ENCODE measurements around the gene RBMS1.
"Not testable (repeated sequence)": the region's sequence is repeated elsewhere in the genome, so short reads cannot be mapped to it uniquely, and the experiment has no call there.

The RBMS1 gene

GRCh38 chr2:160448821-160449220 lies 44.8 kb downstream of the RBMS1 start:
- H3K9ac ChIP-seq (ENCODE audit: low read depth, low read length); H3K27me3 ChIP-seq (ENCODE audit: control insufficient read depth, insufficient read depth, low read length); H3K9me3 ChIP-seq (ENCODE audit: control insufficient read depth, insufficient read depth, low read length); H3K4me1 ChIP-seq (ENCODE audit: control insufficient read depth, insufficient read depth, low read length); H3K36me3 ChIP-seq (ENCODE audit: control insufficient read depth, insufficient read depth, low read length); H3K4me3 ChIP-seq (ENCODE audit: low read depth, low read length): not testable (repeated sequence)

GRCh38 chr2:160445673-160446072 lies 47.9 kb downstream of the RBMS1 start:
- H3K9ac ChIP-seq (ENCODE audit: low read depth, low read length), result no peak overlapping the region
- H3K4me1 ChIP-seq (ENCODE audit: control insufficient read depth, insufficient read depth, low read length), result no peaks in the 10 kb centered on the region
- no peak overlapping the region for H3K4me3 ChIP-seq (ENCODE audit: low read depth, low read length)
- no peaks in the 10 kb centered on the region for H3K9me3 ChIP-seq (ENCODE audit: control insufficient read depth, insufficient read depth, low read length)
- H3K27me3 ChIP-seq (ENCODE audit: control insufficient read depth, insufficient read depth, low read length), result no peaks in the 10 kb centered on the region
- H3K36me3 ChIP-seq (ENCODE audit: control insufficient read depth, insufficient read depth, low read length), result no peaks in the 10 kb centered on the region

DNA sequence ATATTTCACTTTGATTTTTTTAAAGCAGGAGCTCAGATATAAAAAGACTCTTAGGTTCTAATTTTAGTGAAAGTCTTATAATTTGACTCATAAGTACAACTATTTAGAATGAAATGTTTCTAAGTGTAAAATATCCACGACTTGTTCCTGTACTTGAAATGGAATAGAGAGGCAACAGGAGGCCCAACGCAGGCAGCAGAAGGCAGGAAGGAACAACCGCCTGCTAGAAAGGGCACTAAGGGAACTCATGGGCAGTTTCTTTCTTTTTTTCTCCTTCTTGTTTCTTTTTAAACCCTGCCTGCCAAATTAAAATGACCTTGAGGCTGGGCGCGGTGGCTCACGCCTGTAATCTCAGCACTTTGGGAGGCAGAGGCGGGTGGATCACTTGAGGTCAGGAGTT lies 51.0 kb downstream of the RBMS1 start:
- no peaks in the 10 kb centered on the region for H3K36me3 ChIP-seq (ENCODE audit: control insufficient read depth, insufficient read depth, low read length)
- no peak overlapping the region for H3K9ac ChIP-seq (ENCODE audit: low read depth, low read length)
- no peaks in the 10 kb centered on the region for H3K4me1 ChIP-seq (ENCODE audit: control insufficient read depth, insufficient read depth, low read length)
- peaks cover 5% of the 10 kb centered on the region for H3K9me3 ChIP-seq (ENCODE audit: control insufficient read depth, insufficient read depth, low read length)
- H3K4me3 ChIP-seq (ENCODE audit: low read depth, low read length), result no peak overlapping the region
- no peaks in the 10 kb centered on the region for H3K27me3 ChIP-seq (ENCODE audit: control insufficient read depth, insufficient read depth, low read length)

DNA sequence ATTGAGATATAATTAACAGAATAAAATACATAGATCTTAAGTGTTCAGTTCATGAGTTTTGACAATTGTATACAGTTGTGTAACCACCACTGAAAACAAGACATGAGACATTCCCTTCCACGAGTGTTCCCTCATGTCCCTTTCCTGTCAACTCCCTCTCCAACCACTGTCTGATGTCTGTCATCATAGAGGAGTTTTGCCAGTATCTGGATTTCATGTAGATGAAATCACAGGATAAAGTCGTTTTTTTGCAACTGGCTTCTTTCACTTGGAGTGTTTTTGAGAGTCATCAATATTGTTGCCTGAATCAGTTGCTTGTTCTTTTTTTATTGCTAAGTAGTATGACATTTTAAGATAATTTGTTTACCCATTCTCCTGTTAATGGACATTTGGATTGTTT lies 52.7 kb downstream of the RBMS1 start:
- Histone ChIP-seq H3K9me3 (ENCODE audit: control insufficient read depth, insufficient read depth, low read length) (peaks cover 5% of the 10 kb centered on the region), H3K36me3 (ENCODE audit: control insufficient read depth, insufficient read depth, low read length) (no peaks in the 10 kb centered on the region), H3K4me1 (ENCODE audit: control insufficient read depth, insufficient read depth, low read length) (no peaks in the 10 kb centered on the region), H3K4me3 (ENCODE audit: low read depth, low read length) (no peak overlapping the region), H3K27me3 (ENCODE audit: control insufficient read depth, insufficient read depth, low read length) (no peaks in the 10 kb centered on the region), H3K9ac (ENCODE audit: low read depth, low read length) (no peak overlapping the region)

DNA sequence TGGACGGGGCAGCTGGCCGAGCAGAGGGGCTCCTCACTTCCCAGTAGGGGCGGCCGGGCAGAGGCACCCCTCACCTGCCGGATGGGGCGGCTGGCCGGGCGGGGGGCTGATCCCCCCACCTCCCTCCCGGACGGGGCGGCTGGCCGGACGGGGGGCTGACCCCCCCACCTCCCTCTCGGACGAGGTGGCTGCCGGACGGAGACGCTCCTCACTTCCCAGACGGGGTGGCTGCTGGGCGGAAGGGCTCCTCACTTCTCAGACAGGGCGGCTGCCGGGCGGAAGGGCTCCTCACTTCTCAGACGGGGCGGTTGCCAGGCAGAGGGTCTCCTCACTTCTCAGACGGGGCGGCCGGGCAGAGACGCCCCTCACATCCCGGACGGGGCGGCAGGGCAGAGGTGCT lies 54.6 kb downstream of the RBMS1 start:
- not testable (repeated sequence) for H3K36me3 ChIP-seq (ENCODE audit: control insufficient read depth, insufficient read depth, low read length); H3K4me1 ChIP-seq (ENCODE audit: control insufficient read depth, insufficient read depth, low read length); H3K9me3 ChIP-seq (ENCODE audit: control insufficient read depth, insufficient read depth, low read length); H3K9ac ChIP-seq (ENCODE audit: low read depth, low read length); H3K27me3 ChIP-seq (ENCODE audit: control insufficient read depth, insufficient read depth, low read length); H3K4me3 ChIP-seq (ENCODE audit: low read depth, low read length)

DNA sequence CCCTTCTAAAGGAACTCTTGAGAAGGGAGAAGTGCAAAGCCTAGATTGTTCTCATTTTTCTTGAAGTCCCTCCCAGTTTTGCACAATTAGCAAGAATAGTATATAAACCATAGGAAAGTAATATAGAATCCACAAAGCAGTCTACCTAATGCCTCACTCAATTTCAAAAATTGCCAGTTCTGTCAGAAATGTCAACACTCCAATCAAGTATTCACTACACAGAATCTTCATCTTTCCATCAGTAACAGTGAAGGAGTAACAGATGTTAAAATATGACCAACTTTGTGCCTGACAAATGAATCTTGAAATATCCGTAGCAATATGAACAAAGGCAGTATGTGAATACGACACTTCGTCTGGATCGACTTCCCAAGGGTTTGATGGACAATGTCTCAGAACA lies 56.3 kb downstream of the RBMS1 start:
- peaks cover 5% of the 10 kb centered on the region for H3K9me3 ChIP-seq (ENCODE audit: control insufficient read depth, insufficient read depth, low read length)

DNA sequence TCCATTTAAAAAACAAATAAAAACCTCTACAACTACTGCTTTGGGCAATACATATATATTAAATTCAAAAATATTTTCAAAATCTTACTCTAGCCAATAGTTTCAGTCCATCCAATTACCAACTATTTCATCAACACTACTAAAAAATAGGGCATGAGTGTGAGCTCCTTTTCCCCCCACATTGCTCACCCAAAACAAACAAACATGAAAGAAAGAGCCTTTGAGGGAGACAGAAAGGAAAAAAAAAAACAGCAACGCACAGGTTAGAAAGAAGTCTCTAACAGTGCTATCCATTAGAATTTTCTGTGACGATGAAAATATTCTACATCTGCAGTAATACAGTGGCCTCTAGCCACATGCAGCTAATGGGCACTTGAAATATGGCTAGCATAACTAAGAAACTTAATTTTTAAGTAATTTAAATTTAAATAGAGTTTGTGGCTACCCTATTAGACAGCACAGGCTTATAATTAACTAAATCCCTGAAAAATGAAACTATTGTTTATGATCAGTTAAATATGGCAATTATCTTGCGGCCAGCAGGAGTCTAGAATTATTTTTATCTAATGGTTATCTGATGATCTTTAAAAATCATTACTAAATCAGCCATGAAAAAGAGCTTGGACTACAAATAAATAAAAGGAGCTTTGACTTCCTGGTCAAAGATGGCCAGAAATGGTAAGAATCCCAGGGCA lies 59.2 kb downstream of the RBMS1 start:
- Histone ChIP-seq H3K4me3 (ENCODE audit: low read depth, low read length) (no peak overlapping the region), H3K4me1 (ENCODE audit: control insufficient read depth, insufficient read depth, low read length) (no peaks in the 10 kb centered on the region), H3K36me3 (ENCODE audit: control insufficient read depth, insufficient read depth, low read length) (no peaks in the 10 kb centered on the region), H3K9ac (ENCODE audit: low read depth, low read length) (no peak overlapping the region), H3K27me3 (ENCODE audit: control insufficient read depth, insufficient read depth, low read length) (no peaks in the 10 kb centered on the region), H3K9me3 (ENCODE audit: control insufficient read depth, insufficient read depth, low read length) (no peaks in the 10 kb centered on the region)

More for the DNA sequence above, 56.3 kb downstream of the RBMS1 start:
- no peaks in the 10 kb centered on the region for H3K4me1 ChIP-seq (ENCODE audit: control insufficient read depth, insufficient read depth, low read length)
- H3K9ac ChIP-seq (ENCODE audit: low read depth, low read length), result no peak overlapping the region
- H3K36me3 ChIP-seq (ENCODE audit: control insufficient read depth, insufficient read depth, low read length), result no peaks in the 10 kb centered on the region
- H3K27me3 ChIP-seq (ENCODE audit: control insufficient read depth, insufficient read depth, low read length), result no peaks in the 10 kb centered on the region
- no peak overlapping the region for H3K4me3 ChIP-seq (ENCODE audit: low read depth, low read length)

DNA sequence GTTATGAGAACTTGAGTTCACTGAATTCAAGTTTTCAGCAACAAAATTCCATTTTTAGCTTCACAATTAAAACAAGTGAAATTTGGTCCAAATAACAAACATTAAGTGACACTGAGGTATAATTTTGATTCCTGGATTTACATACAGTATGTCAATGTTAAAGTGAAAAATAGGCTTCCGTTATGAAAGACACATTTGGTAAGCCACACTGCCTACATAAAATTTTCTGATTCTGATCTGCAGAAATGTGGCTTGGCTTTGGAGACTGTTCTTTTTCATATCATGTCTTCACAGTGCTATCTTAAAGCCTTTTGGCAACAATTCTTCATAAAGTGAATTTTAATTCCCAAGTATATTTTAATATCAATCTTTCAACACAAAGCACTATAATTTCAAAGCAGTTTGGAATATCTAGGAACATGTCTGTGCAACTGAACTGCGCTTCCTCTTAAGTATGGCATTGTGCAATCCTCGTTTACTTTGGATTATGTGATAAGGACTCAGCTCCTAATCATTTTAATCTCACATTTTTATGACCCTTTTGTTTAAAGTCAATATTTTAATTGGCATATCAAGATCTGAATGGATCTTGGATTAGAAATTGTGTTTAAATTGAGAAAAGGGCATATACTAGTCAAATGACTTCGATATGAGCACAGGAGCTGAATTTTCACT lies 60.0 kb downstream of the RBMS1 start:
- H3K9ac ChIP-seq (ENCODE audit: low read depth, low read length), result no peak overlapping the region
- no peaks in the 10 kb centered on the region for H3K9me3 ChIP-seq (ENCODE audit: control insufficient read depth, insufficient read depth, low read length)
- H3K4me3 ChIP-seq (ENCODE audit: low read depth, low read length), result no peak overlapping the region
- H3K4me1 ChIP-seq (ENCODE audit: control insufficient read depth, insufficient read depth, low read length), result no peaks in the 10 kb centered on the region
- no peaks in the 10 kb centered on the region for H3K36me3 ChIP-seq (ENCODE audit: control insufficient read depth, insufficient read depth, low read length)
- H3K27me3 ChIP-seq (ENCODE audit: control insufficient read depth, insufficient read depth, low read length), result no peaks in the 10 kb centered on the region

DNA sequence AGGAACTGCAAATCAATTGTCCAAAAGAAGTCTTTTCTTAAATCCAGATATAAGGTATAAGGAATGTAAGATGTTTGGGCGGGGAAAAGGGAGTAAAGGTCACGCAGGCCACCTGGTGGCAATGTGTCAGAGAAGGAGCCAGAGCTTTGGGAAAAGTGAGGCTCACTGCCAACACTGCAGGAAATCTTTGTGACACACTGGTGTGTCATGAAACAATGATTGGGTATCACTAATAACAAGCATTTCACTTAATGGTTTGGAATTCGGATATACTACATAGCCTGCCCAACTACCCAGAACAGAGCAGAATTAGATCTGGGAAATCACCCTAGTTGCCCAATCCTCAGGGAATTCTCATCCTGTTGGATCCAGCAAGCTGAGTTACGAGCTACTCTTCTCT lies 61.0 kb downstream of the RBMS1 start:
- Histone ChIP-seq H3K4me1 (ENCODE audit: control insufficient read depth, insufficient read depth, low read length) (no peaks in the 10 kb centered on the region), H3K4me3 (ENCODE audit: low read depth, low read length) (no peak overlapping the region), H3K9ac (ENCODE audit: low read depth, low read length) (no peak overlapping the region), H3K27me3 (ENCODE audit: control insufficient read depth, insufficient read depth, low read length) (no peaks in the 10 kb centered on the region), H3K36me3 (ENCODE audit: control insufficient read depth, insufficient read depth, low read length) (no peaks in the 10 kb centered on the region), H3K9me3 (ENCODE audit: control insufficient read depth, insufficient read depth, low read length) (no peaks in the 10 kb centered on the region)

GRCh38 chr2:160431441-160431840 lies 62.2 kb downstream of the RBMS1 start:
- Histone ChIP-seq H3K9me3 (ENCODE audit: control insufficient read depth, insufficient read depth, low read length) (no peaks in the 10 kb centered on the region), H3K4me3 (ENCODE audit: low read depth, low read length) (no peak overlapping the region), H3K27me3 (ENCODE audit: control insufficient read depth, insufficient read depth, low read length) (no peaks in the 10 kb centered on the region), H3K9ac (ENCODE audit: low read depth, low read length) (no peak overlapping the region), H3K36me3 (ENCODE audit: control insufficient read depth, insufficient read depth, low read length) (no peaks in the 10 kb centered on the region), H3K4me1 (ENCODE audit: control insufficient read depth, insufficient read depth, low read length) (no peaks in the 10 kb centered on the region)

DNA sequence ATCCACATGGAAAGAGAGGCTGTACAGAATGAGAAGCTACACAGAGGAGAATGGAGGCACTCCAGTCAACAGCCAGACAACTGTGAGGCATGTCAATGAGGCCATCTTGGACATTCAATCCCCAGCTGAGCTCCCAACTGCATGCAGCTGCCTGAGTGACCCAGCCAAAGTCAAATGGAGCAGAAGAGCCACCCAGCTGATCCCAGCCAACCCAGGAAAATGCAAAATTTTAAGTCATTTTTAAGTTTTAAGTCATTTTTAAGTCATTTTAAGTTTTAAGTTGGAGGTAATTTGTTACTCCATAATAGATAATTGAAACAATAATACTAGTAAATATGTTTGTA lies 63.6 kb downstream of the RBMS1 start:
- Histone ChIP-seq H3K4me3 (ENCODE audit: low read depth, low read length) (no peak overlapping the region), H3K27me3 (ENCODE audit: control insufficient read depth, insufficient read depth, low read length) (no peaks in the 10 kb centered on the region), H3K9me3 (ENCODE audit: control insufficient read depth, insufficient read depth, low read length) (no peaks in the 10 kb centered on the region), H3K9ac (ENCODE audit: low read depth, low read length) (no peak overlapping the region), H3K4me1 (ENCODE audit: control insufficient read depth, insufficient read depth, low read length) (no peaks in the 10 kb centered on the region), H3K36me3 (ENCODE audit: control insufficient read depth, insufficient read depth, low read length) (no peaks in the 10 kb centered on the region)

DNA sequence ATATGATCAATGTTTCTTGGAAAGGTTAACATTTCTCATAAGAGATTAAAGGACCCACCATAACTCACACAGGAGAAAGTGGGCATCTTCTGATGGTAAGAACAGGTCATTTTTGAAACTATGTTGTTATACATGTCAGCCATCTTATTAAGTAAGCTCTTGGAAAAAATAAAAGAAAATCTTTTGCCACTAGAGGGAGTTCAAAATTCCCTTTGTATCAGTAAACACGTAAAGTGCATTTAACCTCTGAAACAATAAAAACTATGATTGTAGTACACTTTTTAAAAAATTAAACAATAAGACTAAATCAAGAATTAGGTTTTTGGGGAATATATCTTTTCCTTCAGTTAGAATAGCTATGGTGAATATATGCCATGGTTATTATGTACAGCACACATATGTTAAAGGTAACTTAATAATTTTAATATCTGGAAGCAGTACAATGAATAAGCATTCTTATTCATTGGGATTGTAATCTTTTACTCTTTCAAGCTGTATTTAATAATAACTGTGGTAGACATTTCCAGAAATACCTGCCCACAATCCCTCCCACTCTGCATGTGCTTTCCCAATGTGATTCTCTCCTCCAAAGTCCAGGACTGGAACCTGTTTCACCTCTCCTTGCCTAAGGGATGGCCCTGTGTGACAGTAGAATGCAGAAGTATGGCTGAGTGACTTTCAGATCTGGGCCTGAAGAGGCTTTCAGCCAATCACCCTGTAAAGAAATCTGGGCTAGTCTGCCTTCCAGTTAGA lies 64.2 kb downstream of the RBMS1 start:
- Histone ChIP-seq H3K4me3 (ENCODE audit: low read depth, low read length) (no peak overlapping the region), H3K9ac (ENCODE audit: low read depth, low read length) (no peak overlapping the region), H3K4me1 (ENCODE audit: control insufficient read depth, insufficient read depth, low read length) (no peaks in the 10 kb centered on the region)

More for the DNA sequence above, 64.2 kb downstream of the RBMS1 start:
- no peaks in the 10 kb centered on the region for H3K27me3 ChIP-seq (ENCODE audit: control insufficient read depth, insufficient read depth, low read length)
- H3K36me3 ChIP-seq (ENCODE audit: control insufficient read depth, insufficient read depth, low read length), result no peaks in the 10 kb centered on the region
- H3K9me3 ChIP-seq (ENCODE audit: control insufficient read depth, insufficient read depth, low read length), result no peaks in the 10 kb centered on the region
